CD4-positive, alpha-beta T cell (primary cell): ENCODE measurements around the gene BCAR1. TPM values are rescaled to one million over a fixed set of nuclear protein-coding genes. Genes with fewer than 3 reads are reported as not detected.

Experiments
- ATAC-seq: fragments of 200-7000 bp; cut with Tn5 transposase; one replicate; pipeline ENCODE4 v1.10.0; 2022; ENCODE audit warnings: mild to moderate bottlenecking; ENCODE audit not compliant: poor library complexity
- CTCF ChIA-PET: fragments of 350-600 bp; sonication (Branson Sonifier 250); formaldehyde crosslinking; loops from one replicate; lab custom pipeline; 2021; ENCODE audit warnings: antibody characterized with exemption, inconsistent platforms; lab: Charles Lee
- POLR2A ChIA-PET: fragments of 350-600 bp; sonication (Branson Sonifier 250); formaldehyde crosslinking; loops from one replicate; lab custom pipeline; 2021; ENCODE audit warnings: antibody characterized with exemption, inconsistent platforms; lab: Charles Lee
- DNase-seq, 14 experiments: peaks; one replicate each; pipeline ENCODE4 v3.0.0-alpha.2; 2013 to 2020; ENCODE audit warnings: mixed read lengths in 2 of 14
- H3K27ac ChIP-seq, 2 donors: one replicate each; pipeline versions ENCODE4 v1.5.1 to v1.7.0; 2013; ENCODE audit warnings: low read length in 2 of 2, low read depth in 1 of 2, mild to moderate bottlenecking in 1 of 2
- H3K27me3 ChIP-seq, 2 experiments: 1 replicate in 1 of 2; 2 replicates in 1 of 2; pipeline versions ENCODE4 v1.6.1 to v1.7.0; 2013; ENCODE audit warnings: low read length in 2 of 2, control low read depth in 1 of 2, mild to moderate bottlenecking in 1 of 2, moderate library complexity in 1 of 2; ENCODE audit not compliant: insufficient read depth in 2 of 2, control insufficient read depth in 1 of 2
- H3K36me3 ChIP-seq: one replicate; pipeline ENCODE4 v1.6.1; 2013; ENCODE audit warnings: low read length, control low read depth; ENCODE audit not compliant: insufficient read depth
- H3K4me1 ChIP-seq: one replicate; pipeline ENCODE4 v1.6.1; 2013; ENCODE audit warnings: low read length, control low read depth; ENCODE audit not compliant: insufficient read depth
- H3K4me3 ChIP-seq: one replicate; pipeline ENCODE4 v1.5.1; 2013; ENCODE audit warnings: mild to moderate bottlenecking, low read length, moderate library complexity
- H3K9me3 ChIP-seq, 2 experiments: 1 replicate in 1 of 2; 2 replicates in 1 of 2; pipeline versions ENCODE4 v1.6.1 to v1.7.0; 2013; ENCODE audit warnings: low read length in 2 of 2, mild to moderate bottlenecking in 2 of 2, control low read depth in 1 of 2, moderate library complexity in 1 of 2; ENCODE audit not compliant: control insufficient read depth in 1 of 2, insufficient read depth in 1 of 2
- H3K27ac Mint-ChIP-seq: one replicate; pipeline ENCODE4 v1.8.0; 2020; ENCODE audit warnings: mixed read lengths
- H3K27me3 Mint-ChIP-seq: one replicate; pipeline ENCODE4 v1.8.0; 2021; ENCODE audit warnings: mixed read lengths
- H3K36me3 Mint-ChIP-seq: one replicate; pipeline ENCODE4 v1.8.0; 2021; ENCODE audit warnings: low read depth, mixed read lengths
- H3K4me1 Mint-ChIP-seq: one replicate; pipeline ENCODE4 v1.8.0; 2021; ENCODE audit warnings: low read depth, mixed read lengths
- H3K4me3 Mint-ChIP-seq: one replicate; pipeline ENCODE4 v1.8.0; 2020; ENCODE audit warnings: mild to moderate bottlenecking, mixed read lengths
- H3K9me3 Mint-ChIP-seq: one replicate; pipeline ENCODE4 v1.8.0; 2020; ENCODE audit warnings: mixed read lengths
- CTCF ChIP-seq: fragments of 200-600 bp; IDR thresholded peaks from one replicate; pipeline ENCODE4 v1.8.0; 2022; ENCODE audit warnings: antibody characterized with exemption, mild to moderate bottlenecking
- intact Hi-C, 2 experiments: fragments of 100-400 bp; cut with DNase I in 1 of 2; cut with micrococcal nuclease in 1 of 2; formaldehyde crosslinking; loops; one replicate each; pipeline versions ENCODE4 v1.15.1 to v1.9.0; 2023 to 2025; cut with DNase I, micrococcal nuclease
- total RNA-seq, 174 experiments: library from RNA in 2 of 174; stranded (reverse) in 2 of 174; gene quantifications; one replicate each; pipeline ENCODE4 v1.2.3 and lab custom pipeline; 2021 to 2026

BCAR1 gene
- total RNA-seq, 2 experiments from 2014 or later: 0.08 to 0.17 TPM

- ChIA-PET CTCF (no interaction called here), POLR2A (no interaction called here)
- Histone ChIP-seq H3K9me3 (peaks cover 0 to 21% of the 10 kb centered on the region in 2 experiments), H3K36me3 (no peaks in the 10 kb centered on the region), H3K4me3 (no peak overlapping the region), H3K27ac (no peak overlapping the region), H3K4me1 (peaks cover 13% of the 10 kb centered on the region), H3K27me3 (peaks cover 56 to 68% of the 10 kb centered on the region in 2 experiments)
- no peaks in the 10 kb centered on the region for H3K9me3 Mint-ChIP-seq
- no peak for DNase-seq
- peaks cover 5% of the 10 kb centered on the region for H3K4me1 Mint-ChIP-seq
- no peak for ATAC-seq
- TF ChIP-seq CTCF: no peak
- no peak overlapping the region for H3K27ac Mint-ChIP-seq
- intact Hi-C loops: no loop called here
- H3K27me3 Mint-ChIP-seq: peaks cover 47% of the 10 kb centered on the region
- no peak overlapping the region for H3K4me3 Mint-ChIP-seq
- H3K36me3 Mint-ChIP-seq: no peaks in the 10 kb centered on the region
These were observed 3.0 kb upstream of the BCAR1 start for GRCh38 chr16:75254359-75254837.

- no peaks in the 10 kb centered on the region for H3K36me3 Mint-ChIP-seq
- CTCF ChIA-PET: no interaction called here
- peaks cover 47% of the 10 kb centered on the region for H3K27me3 Mint-ChIP-seq
- H3K9me3 Mint-ChIP-seq: no peaks in the 10 kb centered on the region
- POLR2A ChIA-PET: no interaction called here
- H3K27me3 ChIP-seq: peaks cover 55 to 63% of the 10 kb centered on the region in 2 experiments
- TF ChIP-seq CTCF: no peak
- H3K4me1 Mint-ChIP-seq: peaks cover 5% of the 10 kb centered on the region
- H3K4me3 Mint-ChIP-seq: peak overlapping the region; percentile 30
- H3K4me3 ChIP-seq: no peak overlapping the region
- no peak overlapping the region for H3K27ac ChIP-seq
- no peak overlapping the region for H3K27ac Mint-ChIP-seq
- H3K4me1 ChIP-seq: peaks cover 13% of the 10 kb centered on the region
- intact Hi-C loops: no loop called here
- no peak for DNase-seq
- peaks cover 0 to 27% of the 10 kb centered on the region in 2 experiments for H3K9me3 ChIP-seq
- no peaks in the 10 kb centered on the region for H3K36me3 ChIP-seq
- no peak for ATAC-seq
These were observed 1.8 kb upstream of the BCAR1 start for GRCh38 chr16:75252946-75253911.

- CTCF ChIA-PET: no interaction called here
- intact Hi-C loops: no loop called here
- POLR2A ChIA-PET: no interaction called here
These were observed 833 bp upstream of the BCAR1 start for GRCh38 chr16:75252049-75252864.

More at GRCh38 chr16:75252049-75252864, 833 bp upstream of the BCAR1 start:
- Histone ChIP-seq H3K27me3 (peaks cover 50 to 60% of the 10 kb centered on the region in 2 experiments), H3K4me1 (peaks cover 13% of the 10 kb centered on the region), H3K27ac (no peak overlapping the region), H3K36me3 (no peaks in the 10 kb centered on the region), H3K4me3 (peak overlapping the region; percentile 2), H3K9me3 (peaks cover 0 to 27% of the 10 kb centered on the region in 2 experiments)
- H3K9me3 Mint-ChIP-seq: no peaks in the 10 kb centered on the region
- peaks cover 5% of the 10 kb centered on the region for H3K4me1 Mint-ChIP-seq
- ATAC-seq (no peak), DNase-seq (no peak)
- no peak for TF ChIP-seq CTCF
- H3K27me3 Mint-ChIP-seq: peaks cover 40% of the 10 kb centered on the region
- no peak overlapping the region for H3K27ac Mint-ChIP-seq
- H3K4me3 Mint-ChIP-seq: peak overlapping the region; percentile 82
- no peaks in the 10 kb centered on the region for H3K36me3 Mint-ChIP-seq
